Measurements from ENCODE around the gene MBIP. TPM values are rescaled to one million over a fixed set of nuclear protein-coding genes. Genes with fewer than 3 reads are reported as not detected.

The MBIP gene
- polyA plus RNA-seq, 1 experiment: 36.8 TPM

DNA sequence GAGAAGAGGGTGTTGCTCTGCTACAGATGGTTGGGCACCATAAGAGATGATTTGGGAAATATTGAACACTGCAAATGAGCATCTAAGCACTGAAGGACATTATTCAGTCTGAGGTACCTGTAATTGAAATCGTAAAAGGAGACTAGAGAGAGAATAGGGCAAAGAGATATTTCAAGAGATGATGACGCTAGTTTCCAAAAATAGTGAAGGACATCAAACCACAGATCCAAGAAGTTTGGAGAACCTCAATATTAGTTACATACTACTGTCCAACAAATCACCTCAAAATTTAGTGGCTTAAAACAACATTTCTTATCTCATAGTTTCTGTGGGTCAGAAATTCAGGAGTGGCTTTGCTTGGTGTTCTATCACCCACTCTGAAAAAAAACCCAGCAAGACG, 4.5 kb upstream of the MBIP start:
- CTCF ChIA-PET: no interaction called here
- no peaks in the 10 kb centered on the region for H3K27me3 ChIP-seq (ENCODE audit: control insufficient read depth, insufficient read depth, low read length)
- no peak for DNase-seq (ENCODE audit: low read depth, low spot score)
- POLR2A ChIA-PET: no interaction called here
- TF ChIP-seq, protein P1, sequence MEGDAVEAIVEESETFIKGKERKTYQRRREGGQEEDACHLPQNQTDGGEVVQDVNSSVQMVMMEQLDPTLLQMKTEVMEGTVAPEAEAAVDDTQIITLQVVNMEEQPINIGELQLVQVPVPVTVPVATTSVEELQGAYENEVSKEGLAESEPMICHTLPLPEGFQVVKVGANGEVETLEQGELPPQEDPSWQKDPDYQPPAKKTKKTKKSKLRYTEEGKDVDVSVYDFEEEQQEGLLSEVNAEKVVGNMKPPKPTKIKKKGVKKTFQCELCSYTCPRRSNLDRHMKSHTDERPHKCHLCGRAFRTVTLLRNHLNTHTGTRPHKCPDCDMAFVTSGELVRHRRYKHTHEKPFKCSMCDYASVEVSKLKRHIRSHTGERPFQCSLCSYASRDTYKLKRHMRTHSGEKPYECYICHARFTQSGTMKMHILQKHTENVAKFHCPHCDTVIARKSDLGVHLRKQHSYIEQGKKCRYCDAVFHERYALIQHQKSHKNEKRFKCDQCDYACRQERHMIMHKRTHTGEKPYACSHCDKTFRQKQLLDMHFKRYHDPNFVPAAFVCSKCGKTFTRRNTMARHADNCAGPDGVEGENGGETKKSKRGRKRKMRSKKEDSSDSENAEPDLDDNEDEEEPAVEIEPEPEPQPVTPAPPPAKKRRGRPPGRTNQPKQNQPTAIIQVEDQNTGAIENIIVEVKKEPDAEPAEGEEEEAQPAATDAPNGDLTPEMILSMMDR (IDR thresholded peaks at IDR 0.05; ENCODE audit: low read depth, low read length): no peak
- H3K9me3 ChIP-seq (ENCODE audit: control insufficient read depth, insufficient read depth, low read length): no peaks in the 10 kb centered on the region
- no peak overlapping the region for H3K27ac ChIP-seq (ENCODE audit: low read depth, low read length)
- no peak overlapping the region for H3K4me3 ChIP-seq (ENCODE audit: low read depth, low read length)

DNA sequence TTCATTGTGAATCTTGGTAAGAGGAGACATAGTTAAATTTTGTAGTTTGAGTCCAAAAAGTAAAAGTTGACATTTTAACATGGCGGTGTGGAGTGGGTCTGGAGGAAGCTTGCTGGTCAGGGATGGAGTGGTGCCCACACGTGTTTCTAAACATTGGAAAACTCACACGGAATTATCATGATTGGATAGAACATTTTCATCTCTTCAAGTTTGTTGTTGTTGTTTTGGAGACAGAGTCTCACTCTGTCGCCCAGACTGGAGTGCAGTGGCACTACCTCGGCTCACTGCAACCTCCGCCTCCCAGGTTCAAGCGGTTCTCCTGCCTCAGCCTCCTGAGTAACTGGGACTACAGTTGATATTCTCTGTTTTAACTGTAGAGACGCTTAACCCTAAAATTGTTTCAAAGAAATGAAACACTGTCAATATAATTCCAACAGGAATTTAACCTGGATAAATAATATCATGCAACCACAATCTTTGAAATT, 502 bp upstream of the MBIP start:
- Histone ChIP-seq H3K27ac (ENCODE audit: low read depth, low read length) (no peak overlapping the region), H3K27me3 (ENCODE audit: control insufficient read depth, insufficient read depth, low read length) (no peaks in the 10 kb centered on the region), H3K4me3 (ENCODE audit: low read depth, low read length) (peak overlapping the region; percentile 83), H3K9me3 (ENCODE audit: control insufficient read depth, insufficient read depth, low read length) (no peaks in the 10 kb centered on the region)
- ChIA-PET POLR2A (interaction anchor here (0.6 to 1.3 kb wide), 2 partner anchors 27 to 69 kb away, joined by 3 to 7 read pairs; no protein-coding TSS in a partner anchor), CTCF (interaction anchor here (1.1 to 1.2 kb wide), 2 partner anchors 54 to 250 kb away, joined by 3 to 4 read pairs; no protein-coding TSS in a partner anchor)
- TF ChIP-seq, protein P1 (IDR thresholded peaks at IDR 0.05; ENCODE audit: low read depth, low read length): no peak
- DNase-seq (ENCODE audit: low read depth, low spot score): no peak

DNA sequence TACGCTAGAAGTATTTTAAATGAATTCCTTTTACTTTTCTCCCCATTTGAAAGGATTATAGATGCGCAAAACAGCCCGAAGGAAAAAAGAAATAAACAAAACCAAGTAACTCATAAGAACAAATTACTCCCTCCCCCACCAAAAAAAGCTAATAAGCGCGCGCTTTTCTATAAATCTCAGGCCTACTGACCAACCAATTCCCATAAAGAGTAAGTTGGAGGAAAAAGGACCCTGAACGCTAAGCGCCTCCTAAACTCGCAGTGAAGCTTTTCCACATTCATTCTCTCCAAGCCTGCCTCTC, 588 bp downstream of the MBIP start:
- Histone ChIP-seq H3K4me3 (ENCODE audit: low read depth, low read length) (peak overlapping the region; percentile 83), H3K9me3 (ENCODE audit: control insufficient read depth, insufficient read depth, low read length) (no peaks in the 10 kb centered on the region), H3K27me3 (ENCODE audit: control insufficient read depth, insufficient read depth, low read length) (no peaks in the 10 kb centered on the region), H3K27ac (ENCODE audit: low read depth, low read length) (peak overlapping the region; percentile 75)
- no peak for DNase-seq (ENCODE audit: low read depth, low spot score)
- TF ChIP-seq, protein P1 (IDR thresholded peaks at IDR 0.05; ENCODE audit: low read depth, low read length): no peak
- POLR2A ChIA-PET: interaction anchor here (0.6 to 1.3 kb wide), 3 partner anchors 26 to 809 kb away, joined by 4 to 7 read pairs (median 6); no protein-coding TSS in a partner anchor
- CTCF ChIA-PET: interaction anchor here (0.6 to 1.0 kb wide), 4 partner anchors 9 to 250 kb away, joined by 3 to 5 read pairs (median 4); no protein-coding TSS in a partner anchor

DNA sequence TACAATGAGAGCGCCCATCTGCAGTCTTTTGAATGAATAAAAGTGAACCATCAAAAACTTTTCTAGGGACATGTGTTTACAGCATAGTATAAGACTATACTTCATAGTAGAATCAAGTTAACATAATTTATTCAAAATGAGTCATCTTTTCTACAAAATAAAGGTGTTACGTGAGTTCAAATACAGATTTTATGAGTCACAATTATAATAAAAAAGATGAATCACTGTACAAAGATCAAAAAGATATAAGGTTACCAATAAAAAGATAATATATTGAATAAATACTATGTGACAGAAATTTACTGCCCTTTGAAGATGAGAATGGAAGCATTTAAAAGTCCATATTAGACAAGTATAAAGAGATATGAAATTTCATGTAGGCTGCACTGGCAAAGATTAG, 2.8 kb downstream of the MBIP start:
- Histone ChIP-seq H3K9me3 (ENCODE audit: control insufficient read depth, insufficient read depth, low read length) (no peaks in the 10 kb centered on the region), H3K27me3 (ENCODE audit: control insufficient read depth, insufficient read depth, low read length) (no peaks in the 10 kb centered on the region), H3K4me3 (ENCODE audit: low read depth, low read length) (no peak overlapping the region), H3K27ac (ENCODE audit: low read depth, low read length) (no peak overlapping the region)
- DNase-seq (ENCODE audit: low read depth, low spot score): no peak
- POLR2A ChIA-PET: no interaction called here
- CTCF ChIA-PET: interaction anchor here (0.6 to 1.6 kb wide), 3 partner anchors 56 to 247 kb away, joined by 3 to 9 read pairs (median 3); no protein-coding TSS in a partner anchor
- TF ChIP-seq, protein P1 (IDR thresholded peaks at IDR 0.05; ENCODE audit: low read depth, low read length): no peak

DNA sequence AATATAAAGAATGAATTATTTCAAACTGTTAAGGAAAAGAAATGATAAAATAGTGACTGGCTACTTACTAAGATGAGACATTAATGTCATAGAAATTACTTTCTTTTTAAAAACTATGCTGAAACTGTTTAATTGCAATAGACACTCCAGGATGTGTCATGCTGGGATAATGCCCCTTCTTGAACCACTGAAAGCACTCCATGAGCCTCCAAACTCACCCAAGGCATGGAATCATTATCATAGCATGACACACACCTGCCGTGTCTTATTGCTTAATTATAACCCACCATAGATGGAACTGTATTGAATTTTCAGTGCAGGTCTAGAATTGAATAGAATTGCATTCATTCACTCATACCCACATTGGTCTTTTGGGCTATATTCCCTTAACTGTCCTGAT, 4.3 kb downstream of the MBIP start:
- ChIA-PET CTCF (interaction anchor here (1.0 kb wide), 1 partner anchor 246 kb away, joined by 3 read pairs; no protein-coding TSS in a partner anchor), POLR2A (no interaction called here)
- no peak for DNase-seq (ENCODE audit: low read depth, low spot score)
- no peaks in the 10 kb centered on the region for H3K9me3 ChIP-seq (ENCODE audit: control insufficient read depth, insufficient read depth, low read length)
- no peaks in the 10 kb centered on the region for H3K27me3 ChIP-seq (ENCODE audit: control insufficient read depth, insufficient read depth, low read length)
- no peak overlapping the region for H3K27ac ChIP-seq (ENCODE audit: low read depth, low read length)
- TF ChIP-seq, protein P1 (IDR thresholded peaks at IDR 0.05; ENCODE audit: low read depth, low read length): no peak
- H3K4me3 ChIP-seq (ENCODE audit: low read depth, low read length): no peak overlapping the region

Data from AG04450 (cell line).